Retinal pigment epithelial cell (primary cell): ENCODE measurements around the gene SGMS1.
"Not testable (repeated sequence)": the region's sequence is repeated elsewhere in the genome, so short reads cannot be mapped to it uniquely, and the experiment has no call there.

Experiments used
- DNase-seq: peaks from one replicate; pipeline ENCODE4 v3.0.0-alpha.2; 2010; ENCODE audit warnings: low read depth
- H3K4me3 ChIP-seq: 2 replicates; pipeline ENCODE4 v1.5.1; 2011; ENCODE audit warnings: mild to moderate bottlenecking, low read length, control low read depth, moderate library complexity
- TF ChIP-seq, protein P1 (sequence below): conservative IDR thresholded peaks from 2 replicates; pipeline ENCODE4 v1.5.1; 2011; ENCODE audit warnings: low read depth, low read length, control low read depth, inconsistent platforms

SGMS1 gene

DNA sequence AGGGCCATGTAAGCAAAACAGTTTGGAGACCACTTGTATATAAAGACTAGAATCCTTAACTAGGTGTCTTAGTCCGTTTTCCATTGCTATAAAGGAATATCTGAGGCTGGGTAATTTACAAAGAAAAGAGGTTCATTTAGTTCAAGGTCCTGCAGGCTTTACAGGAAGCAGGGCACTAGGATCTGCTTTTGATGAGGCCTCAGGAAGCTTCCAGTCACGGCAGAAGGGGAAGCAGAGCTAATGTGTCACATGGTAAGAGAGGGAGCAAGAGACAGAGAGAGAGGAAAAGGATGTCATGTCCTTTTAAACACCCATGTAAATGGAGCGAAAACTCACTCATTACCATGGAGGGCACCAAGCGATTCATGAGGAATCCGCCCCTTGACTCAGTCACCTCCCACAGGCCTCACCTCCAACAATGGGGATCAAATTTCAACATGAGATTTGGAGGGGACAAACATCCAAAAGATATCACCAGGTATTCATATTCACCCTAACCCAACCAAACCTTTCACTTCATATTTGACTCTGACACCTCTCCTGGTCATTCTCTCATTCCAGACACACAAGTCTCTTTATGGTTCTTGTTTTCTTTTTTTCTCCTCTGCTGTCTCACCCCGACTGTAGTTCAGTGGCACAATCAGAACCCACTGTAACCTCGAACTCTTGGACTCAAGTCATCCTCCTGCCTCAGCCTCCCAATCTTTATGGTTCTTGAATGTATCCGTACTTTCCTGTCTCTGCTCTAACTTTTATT lies 342.4 kb downstream of the SGMS1 start:
- DNase-seq, result no peak
- H3K4me3 ChIP-seq, result no peak overlapping the region
- TF ChIP-seq, protein P1, sequence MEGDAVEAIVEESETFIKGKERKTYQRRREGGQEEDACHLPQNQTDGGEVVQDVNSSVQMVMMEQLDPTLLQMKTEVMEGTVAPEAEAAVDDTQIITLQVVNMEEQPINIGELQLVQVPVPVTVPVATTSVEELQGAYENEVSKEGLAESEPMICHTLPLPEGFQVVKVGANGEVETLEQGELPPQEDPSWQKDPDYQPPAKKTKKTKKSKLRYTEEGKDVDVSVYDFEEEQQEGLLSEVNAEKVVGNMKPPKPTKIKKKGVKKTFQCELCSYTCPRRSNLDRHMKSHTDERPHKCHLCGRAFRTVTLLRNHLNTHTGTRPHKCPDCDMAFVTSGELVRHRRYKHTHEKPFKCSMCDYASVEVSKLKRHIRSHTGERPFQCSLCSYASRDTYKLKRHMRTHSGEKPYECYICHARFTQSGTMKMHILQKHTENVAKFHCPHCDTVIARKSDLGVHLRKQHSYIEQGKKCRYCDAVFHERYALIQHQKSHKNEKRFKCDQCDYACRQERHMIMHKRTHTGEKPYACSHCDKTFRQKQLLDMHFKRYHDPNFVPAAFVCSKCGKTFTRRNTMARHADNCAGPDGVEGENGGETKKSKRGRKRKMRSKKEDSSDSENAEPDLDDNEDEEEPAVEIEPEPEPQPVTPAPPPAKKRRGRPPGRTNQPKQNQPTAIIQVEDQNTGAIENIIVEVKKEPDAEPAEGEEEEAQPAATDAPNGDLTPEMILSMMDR, result no peak

DNA sequence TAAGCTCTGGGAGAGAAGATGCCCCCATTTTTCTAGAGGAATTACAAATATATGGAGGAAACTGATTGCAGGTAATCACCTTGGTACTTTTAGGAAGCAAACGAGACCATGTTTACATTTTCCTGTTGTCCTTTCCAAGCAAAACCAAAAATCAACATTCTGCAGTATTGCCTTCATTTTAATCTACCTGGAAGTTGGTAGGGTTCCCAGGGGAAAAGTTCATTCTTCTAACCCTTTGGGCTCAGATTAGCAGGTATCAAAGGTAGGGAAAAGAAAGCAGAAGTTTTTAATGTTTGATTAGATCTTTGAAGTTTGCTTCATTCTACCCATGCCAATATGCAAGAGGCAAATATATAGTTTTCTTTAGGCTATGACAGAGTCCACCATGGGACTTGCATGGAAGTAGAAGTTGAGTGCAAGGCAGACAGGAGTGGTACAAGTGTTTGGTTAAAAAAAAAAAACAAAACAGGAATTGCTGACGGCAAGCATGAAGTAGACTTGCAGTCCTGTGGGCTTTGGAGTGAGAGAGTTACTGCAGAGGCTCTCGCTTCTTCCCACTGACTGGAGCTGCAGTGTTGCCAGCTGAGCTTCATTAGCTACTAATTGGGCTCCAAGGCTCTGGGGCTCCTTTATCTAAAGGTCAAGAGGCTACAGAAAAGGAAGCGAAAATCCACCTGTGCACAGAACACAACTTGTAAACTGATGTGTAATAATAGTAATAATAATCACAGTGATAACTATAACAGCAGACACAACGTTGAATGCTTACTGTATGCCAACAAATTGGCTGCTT lies 343.5 kb downstream of the SGMS1 start:
- no peak overlapping the region for H3K4me3 ChIP-seq
- TF ChIP-seq, protein P1, result no peak
- DNase-seq, result no peak

DNA sequence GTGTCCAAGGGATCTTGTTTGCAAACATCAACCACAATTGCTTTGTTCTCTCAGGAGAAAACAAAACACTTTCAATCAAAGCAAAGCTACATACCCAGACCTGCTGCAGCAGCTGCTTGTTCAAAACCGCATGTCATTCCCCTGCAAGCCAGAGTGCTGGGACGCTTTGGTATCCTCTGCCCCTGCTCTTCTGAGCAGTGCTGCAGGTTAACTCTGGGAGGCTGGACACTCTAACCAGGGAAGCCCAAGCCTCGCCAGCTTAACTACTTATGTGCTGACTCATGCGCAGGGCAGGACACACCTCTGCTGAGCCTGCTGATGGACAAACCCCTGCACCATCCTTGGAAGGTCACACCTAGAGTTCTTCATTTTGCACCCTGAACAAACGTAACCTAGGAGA lies 344.3 kb downstream of the SGMS1 start:
- TF ChIP-seq, protein P1, result no peak
- DNase-seq, result no peak
- no peak overlapping the region for H3K4me3 ChIP-seq

DNA sequence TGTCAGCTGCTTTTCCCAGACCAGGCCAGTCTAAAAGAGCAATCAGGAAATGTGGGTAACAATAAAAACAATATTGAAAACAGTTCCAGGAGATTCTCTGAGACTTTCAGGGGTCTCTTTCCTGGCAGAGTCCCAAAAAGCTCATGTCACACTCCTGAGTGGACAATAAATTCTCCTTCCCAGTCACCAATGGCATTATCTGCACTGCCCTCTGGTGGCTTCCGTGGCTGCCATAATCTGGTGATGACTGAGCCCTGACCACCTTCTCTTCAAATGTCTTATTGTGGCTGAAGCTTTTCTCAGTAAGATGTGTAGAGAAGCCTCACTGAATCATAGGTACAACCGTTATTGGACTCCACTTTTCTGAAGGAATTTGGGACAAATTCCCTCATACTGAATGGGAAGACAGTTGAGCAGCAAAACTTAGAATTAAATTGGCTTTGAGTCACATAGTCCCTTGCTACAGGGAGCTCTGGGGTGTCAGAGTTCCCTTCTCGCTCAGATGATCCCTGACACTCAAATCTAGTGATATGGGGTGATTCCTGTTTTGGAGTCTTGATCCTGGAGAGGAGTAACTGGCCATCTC lies 348.0 kb downstream of the SGMS1 start:
- no peak for DNase-seq
- TF ChIP-seq, protein P1, result peak; percentile 73
- H3K4me3 ChIP-seq, result no peak overlapping the region

DNA sequence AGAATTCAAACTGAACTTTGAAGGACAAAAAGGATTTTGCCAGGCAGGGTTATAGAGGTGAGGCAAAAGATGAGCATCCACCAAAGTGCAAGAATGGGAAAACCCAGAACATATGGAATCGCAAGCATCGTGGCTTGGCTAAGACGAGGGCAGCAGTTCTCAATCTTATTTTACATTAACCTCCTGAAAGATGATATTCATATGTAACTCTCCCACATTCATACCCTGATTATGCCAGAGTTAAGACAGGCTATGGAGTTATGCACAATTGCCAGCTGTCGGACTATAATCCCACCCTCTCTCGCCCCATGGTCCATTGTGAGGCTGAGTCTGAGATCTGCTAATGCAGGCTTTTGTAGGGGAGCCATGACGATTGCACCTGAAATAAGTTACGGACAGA lies 351.2 kb downstream of the SGMS1 start:
- TF ChIP-seq, protein P1, result no peak
- H3K4me3 ChIP-seq, result no peak overlapping the region
- no peak for DNase-seq

DNA sequence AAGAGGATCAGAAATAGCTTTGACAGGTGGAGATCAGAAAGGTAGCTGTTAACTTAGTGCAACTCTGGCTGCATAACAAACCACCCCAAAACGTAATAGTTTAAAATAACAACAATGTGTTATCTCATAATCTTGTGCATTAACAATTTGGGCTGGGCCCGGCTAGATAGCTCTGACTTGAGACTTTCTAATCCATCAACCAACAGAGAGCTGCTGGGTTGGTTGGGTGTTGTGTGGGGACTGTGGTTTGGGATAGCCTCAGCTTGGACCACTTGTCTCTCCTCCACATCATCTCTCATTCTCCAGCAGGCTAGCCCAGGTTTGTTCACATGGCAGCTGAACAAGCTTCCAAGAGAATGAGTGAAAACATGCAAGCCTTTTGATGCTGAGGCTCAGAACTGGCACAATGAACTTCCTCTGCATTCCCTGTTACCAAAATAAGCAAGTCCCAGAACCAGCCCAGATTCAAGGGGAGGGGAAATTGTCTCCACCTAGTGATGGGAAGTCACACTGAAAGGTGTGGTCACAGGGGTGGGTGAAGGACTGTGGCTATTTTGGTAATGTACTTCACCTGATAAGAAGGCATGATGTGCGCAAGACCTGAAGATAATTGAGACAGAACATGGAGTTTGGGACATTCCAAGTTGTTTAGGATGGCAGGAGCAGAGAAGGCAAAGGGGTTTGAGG lies 352.0 kb downstream of the SGMS1 start:
- no peak for DNase-seq
- TF ChIP-seq, protein P1, result no peak
- H3K4me3 ChIP-seq, result no peak overlapping the region

DNA sequence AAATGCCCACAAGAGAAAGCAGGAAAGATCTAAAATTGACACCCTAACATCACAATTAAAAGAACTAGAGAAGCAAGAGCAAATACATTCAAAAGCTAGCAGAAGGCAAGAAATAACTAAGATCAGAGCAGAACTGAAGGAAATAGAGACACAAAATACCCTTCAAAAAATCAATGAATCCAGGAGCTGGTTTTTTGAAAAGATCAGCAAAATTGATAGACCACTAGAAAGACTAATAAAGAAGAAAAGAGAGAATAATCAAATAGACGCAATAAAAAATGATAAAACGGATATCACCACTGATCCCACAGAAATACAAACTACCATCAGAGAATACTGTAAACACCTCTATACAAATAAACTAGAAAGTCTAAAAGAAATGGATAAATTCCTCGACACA lies 355.9 kb downstream of the SGMS1 start:
- not testable (repeated sequence) for H3K4me3 ChIP-seq, DNase-seq

DNA sequence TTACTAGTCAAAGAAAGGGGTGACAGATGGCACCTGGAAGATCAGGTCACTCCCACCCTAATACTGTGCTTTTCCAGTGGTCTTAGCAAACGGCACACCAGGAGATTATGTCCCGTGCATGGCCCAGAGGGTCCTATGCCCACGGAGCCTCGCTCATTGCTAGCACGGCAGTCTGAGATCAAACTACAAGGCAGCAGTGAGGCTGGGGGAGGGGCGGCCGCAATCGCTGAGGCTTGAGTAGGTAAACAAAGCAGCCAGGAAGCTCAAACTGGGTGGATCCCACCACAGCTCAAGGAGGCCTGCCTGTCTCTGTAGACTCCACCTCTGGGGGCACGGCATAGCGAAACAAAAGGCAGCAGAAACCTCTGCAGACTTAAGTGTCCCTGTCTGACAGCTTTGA lies 361.1 kb downstream of the SGMS1 start:
- not testable (repeated sequence) for H3K4me3 ChIP-seq, DNase-seq
